C4-2B (cell line): ENCODE measurements around the gene REEP6.

ENCODE experiments used
- ZFX ChIP-seq: fragments of 450-650 bp; IDR thresholded peaks from 2 replicates; pipeline ENCODE4 v1.6.1; 2017
- TF ChIP-seq, protein P1 (sequence below): fragments of 450-650 bp; conservative IDR thresholded peaks from 2 replicates; pipeline ENCODE4 v1.5.1; 2017; ENCODE audit warnings: mild to moderate bottlenecking

DNA sequence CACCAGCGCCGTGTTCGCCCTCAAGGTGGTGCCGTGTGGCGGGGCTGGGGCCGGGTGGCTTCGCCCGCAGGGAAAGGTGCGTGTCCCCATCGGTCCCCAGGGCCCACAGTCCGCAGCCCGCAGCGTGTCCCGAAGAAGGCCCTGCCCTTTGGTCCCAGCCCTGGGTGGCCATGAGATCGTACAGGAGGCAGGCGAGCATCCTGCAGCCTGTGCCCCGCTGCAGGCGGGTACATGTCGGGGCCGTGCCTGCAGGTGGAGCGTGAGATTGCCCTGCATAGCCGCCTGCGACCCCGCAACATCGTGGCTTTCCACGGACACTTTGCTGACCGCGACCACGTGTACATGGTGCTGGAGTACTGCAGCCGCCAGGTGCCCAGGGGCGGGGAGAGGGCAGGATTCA lies 34.4 kb downstream of the REEP6 start:
- TF ChIP-seq, protein P1, sequence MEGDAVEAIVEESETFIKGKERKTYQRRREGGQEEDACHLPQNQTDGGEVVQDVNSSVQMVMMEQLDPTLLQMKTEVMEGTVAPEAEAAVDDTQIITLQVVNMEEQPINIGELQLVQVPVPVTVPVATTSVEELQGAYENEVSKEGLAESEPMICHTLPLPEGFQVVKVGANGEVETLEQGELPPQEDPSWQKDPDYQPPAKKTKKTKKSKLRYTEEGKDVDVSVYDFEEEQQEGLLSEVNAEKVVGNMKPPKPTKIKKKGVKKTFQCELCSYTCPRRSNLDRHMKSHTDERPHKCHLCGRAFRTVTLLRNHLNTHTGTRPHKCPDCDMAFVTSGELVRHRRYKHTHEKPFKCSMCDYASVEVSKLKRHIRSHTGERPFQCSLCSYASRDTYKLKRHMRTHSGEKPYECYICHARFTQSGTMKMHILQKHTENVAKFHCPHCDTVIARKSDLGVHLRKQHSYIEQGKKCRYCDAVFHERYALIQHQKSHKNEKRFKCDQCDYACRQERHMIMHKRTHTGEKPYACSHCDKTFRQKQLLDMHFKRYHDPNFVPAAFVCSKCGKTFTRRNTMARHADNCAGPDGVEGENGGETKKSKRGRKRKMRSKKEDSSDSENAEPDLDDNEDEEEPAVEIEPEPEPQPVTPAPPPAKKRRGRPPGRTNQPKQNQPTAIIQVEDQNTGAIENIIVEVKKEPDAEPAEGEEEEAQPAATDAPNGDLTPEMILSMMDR: no peak
- no peak for TF ChIP-seq ZFX
